B cell (primary cell): Measurements from ENCODE around the gene TCN2. TPM values are rescaled to one million over a fixed set of nuclear protein-coding genes. Genes with fewer than 3 reads are reported as not detected.

Experiments used
- ATAC-seq: fragments of 200-7000 bp; cut with Tn5 transposase; one replicate; pipeline ENCODE4 v1.10.0; 2021; ENCODE audit warnings: low read depth, mild to moderate bottlenecking, moderate number of reproducible peaks, moderate library complexity
- CTCF ChIA-PET: fragments of 350-600 bp; sonication (Branson Sonifier 250); formaldehyde crosslinking; loops from one replicate; lab custom pipeline; 2021; ENCODE audit warnings: antibody characterized with exemption, inconsistent platforms; lab: Charles Lee
- POLR2A ChIA-PET: fragments of 350-600 bp; sonication (Branson Sonifier 250); formaldehyde crosslinking; loops from one replicate; lab custom pipeline; 2021; ENCODE audit warnings: antibody characterized with exemption; lab: Charles Lee
- DNase-seq: peaks from one replicate; pipeline ENCODE4 v3.0.0; 2013
- H2AFZ ChIP-seq: 2 replicates; pipeline ENCODE4 v1.6.1; 2012; ENCODE audit warnings: mild to moderate bottlenecking, low read depth, low read length; ENCODE audit not compliant: insufficient read depth, poor library complexity, severe bottlenecking
- H3K27ac ChIP-seq, 2 donors: 1 replicate in 1 of 2; 2 replicates in 1 of 2; pipeline ENCODE4 v1.5.1; 2012 to 2013; ENCODE audit warnings: low read length in 2 of 2, mild to moderate bottlenecking in 2 of 2, moderate library complexity in 1 of 2
- H3K27me3 ChIP-seq, 4 experiments: fragments of 200-600 bp in 1 of 4; sonication (generic) in 1 of 4; replicated peaks in 1 of 4; 1 replicate in 2 of 4; 2 replicates in 2 of 4; pipeline versions ENCODE4 v1.6.1 to v1.7.0; 2013 to 2016; ENCODE audit warnings: low read length in 3 of 4, mild to moderate bottlenecking in 2 of 4, mixed read lengths in 1 of 4, moderate library complexity in 1 of 4; ENCODE audit not compliant: insufficient read depth in 4 of 4, control insufficient read depth in 3 of 4; ENCODE audit errors: control extremely low read depth in 1 of 4
- H3K36me3 ChIP-seq, 2 experiments: replicated peaks in 1 of 2; 1 replicate in 1 of 2; 2 replicates in 1 of 2; pipeline versions ENCODE4 v1.6.1 to v1.7.1; 2013; ENCODE audit warnings: low read length in 1 of 2; ENCODE audit not compliant: insufficient read depth in 2 of 2, control insufficient read depth in 1 of 2; ENCODE audit errors: control extremely low read depth in 1 of 2, extremely low read depth in 1 of 2
- H3K4me1 ChIP-seq, 2 donors: fragments of 200-600 bp in 1 of 2; sonication (generic) in 1 of 2; 1 replicate in 1 of 2; 2 replicates in 1 of 2; pipeline versions ENCODE4 v1.5.1 to v1.6.1; 2013 to 2017; ENCODE audit warnings: low read length in 2 of 2; ENCODE audit not compliant: control insufficient read depth in 2 of 2, insufficient read depth in 2 of 2
- H3K4me2 ChIP-seq: replicated peaks from 2 replicates; pipeline ENCODE3; 2012; ENCODE audit warnings: mild to moderate bottlenecking, low read depth, low read length; ENCODE audit not compliant: poor library complexity, severe bottlenecking
- H3K4me3 ChIP-seq, 5 experiments: fragments of 200-600 bp in 1 of 5; sonication (generic) in 1 of 5; 1 replicate in 3 of 5; 2 replicates in 2 of 5; pipeline versions ENCODE4 v1.5.1 to v1.7.0; 2011 to 2016; ENCODE audit warnings: low read length in 4 of 5, mild to moderate bottlenecking in 4 of 5, low read depth in 2 of 5, control low read depth in 1 of 5, moderate library complexity in 1 of 5; ENCODE audit not compliant: insufficient read depth in 1 of 5; ENCODE audit errors: control extremely low read depth in 1 of 5, extremely low read depth in 1 of 5
- H3K79me2 ChIP-seq: fragments of 200-600 bp; sonication (generic); one replicate; pipeline ENCODE4 v1.6.0; 2016; ENCODE audit warnings: low read length; ENCODE audit not compliant: control insufficient read depth, insufficient read depth
- H3K9ac ChIP-seq: fragments of 200-600 bp; sonication (generic); 2 replicates; pipeline ENCODE4 v1.6.1; 2017; ENCODE audit warnings: mild to moderate bottlenecking, low read length, moderate library complexity
- H3K9me3 ChIP-seq, 3 donors: one replicate each; pipeline versions ENCODE4 v1.6.1 to v1.7.1; 2013; ENCODE audit warnings: low read length in 2 of 3; ENCODE audit not compliant: control insufficient read depth in 2 of 3, insufficient read depth in 1 of 3; ENCODE audit errors: control extremely low read depth in 1 of 3
- H4K20me1 ChIP-seq: 2 replicates; pipeline ENCODE4 v1.6.0; 2012; ENCODE audit warnings: mild to moderate bottlenecking, low read length; ENCODE audit not compliant: insufficient read depth, control insufficient read depth, poor library complexity, severe bottlenecking
- H3K27ac Mint-ChIP-seq: one replicate; pipeline ENCODE4 v1.8.0; 2021; ENCODE audit warnings: mixed read lengths
- H3K27me3 Mint-ChIP-seq: one replicate; pipeline ENCODE4 v1.8.0; 2021; ENCODE audit warnings: mixed read lengths
- H3K4me1 Mint-ChIP-seq: one replicate; pipeline ENCODE4 v1.8.0; 2021; ENCODE audit warnings: mixed read lengths
- H3K4me3 Mint-ChIP-seq: one replicate; pipeline ENCODE4 v1.8.0; 2021; ENCODE audit warnings: mixed read lengths
- H3K9me3 Mint-ChIP-seq: one replicate; pipeline ENCODE4 v1.8.0; 2022; ENCODE audit warnings: mixed read lengths; ENCODE audit not compliant: insufficient read depth
- EZH2 ChIP-seq: IDR thresholded peaks from 2 replicates; pipeline ENCODE4 v1.6.1; 2012; ENCODE audit warnings: borderline replicate concordance, low read depth, mild to moderate bottlenecking, moderate library complexity, low read length; ENCODE audit not compliant: insufficient read depth, poor library complexity, severe bottlenecking
- WGBS: methylation state at CpG from one replicate; pipeline ENCODE4 v1.1.5; 2013; ENCODE audit warnings: missing lambda C conversion rate; ENCODE audit not compliant: insufficient coverage; 5-methylcytosine and 5-hydroxymethylcytosine counted together
- intact Hi-C: fragments of 100-400 bp; cut with micrococcal nuclease; formaldehyde crosslinking; loops from one replicate; pipeline ENCODE4 v1.10.0; 2022
- polyA plus RNA-seq: library from polyadenylated mRNA; depleted of rRNA; stranded (reverse); fragments of >200 nt; gene quantifications from 2 replicates; pipeline ENCODE4 v1.2.3, GENCODE V29; 2012
- total RNA-seq, 2 donors: library from RNA; stranded (reverse); fragments of 120-200 nt in 1 of 2; gene quantifications; 1 replicate in 1 of 2; 2 replicates in 1 of 2; pipeline versions ENCODE4 v1.2.3 to v1.2.4, GENCODE V29; 2013 to 2022
- TF ChIP-seq, protein P1 (sequence below): fragments of 200-600 bp; IDR thresholded peaks from one replicate; pipeline ENCODE4 v1.8.0; 2022; ENCODE audit warnings: antibody characterized with exemption, mild to moderate bottlenecking

TCN2 gene
- total and polyA plus RNA-seq, 2 donors (not counting 1 experiment from before 2014, with no cell fraction given) = 0.37 to 0.40 TPM

DNA sequence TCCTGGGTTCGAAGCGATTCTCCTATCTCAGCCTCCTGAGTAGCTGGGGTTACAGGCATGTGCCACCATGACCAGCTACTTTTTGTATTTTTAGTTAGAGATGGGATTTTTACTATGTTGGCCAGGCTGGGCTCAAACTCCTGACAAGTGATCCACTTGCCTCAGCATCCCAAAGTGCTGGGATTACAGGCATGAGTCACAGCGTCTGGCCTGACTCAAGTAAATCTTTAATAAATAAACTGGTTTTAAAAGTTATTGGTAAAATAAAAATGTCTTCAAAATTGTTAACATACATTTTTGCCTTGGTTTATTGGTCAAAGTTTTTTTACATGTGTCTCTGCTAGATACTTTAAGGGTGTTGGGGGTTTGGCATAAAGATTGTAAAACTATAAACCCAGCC lies 8.0 kb upstream of the TCN2 start:
- no peak overlapping the region for H3K4me3 Mint-ChIP-seq
- no peak overlapping the region for H3K27ac ChIP-seq
- ATAC-seq (no peak), DNase-seq (no peak)
- intact Hi-C loops = loop anchor here (10.0 kb wide), 1 partner anchor 204 kb away; the partner anchor contains the start of gene SEC14L2
- CTCF ChIA-PET = interaction anchor here (0.6 kb wide), 1 partner anchor 892 kb away, joined by 3 read pairs; no protein-coding TSS in a partner anchor
- no peaks in the 10 kb centered on the region for H3K4me1 ChIP-seq
- POLR2A ChIA-PET = no interaction called here
- no peaks in the 10 kb centered on the region for H3K4me1 Mint-ChIP-seq
- no peaks in the 10 kb centered on the region for H3K9me3 ChIP-seq
- no peaks in the 10 kb centered on the region for H3K79me2 ChIP-seq
- no peak overlapping the region for H3K4me2 ChIP-seq
- TF ChIP-seq EZH2 = no peak
- TF ChIP-seq, protein P1, sequence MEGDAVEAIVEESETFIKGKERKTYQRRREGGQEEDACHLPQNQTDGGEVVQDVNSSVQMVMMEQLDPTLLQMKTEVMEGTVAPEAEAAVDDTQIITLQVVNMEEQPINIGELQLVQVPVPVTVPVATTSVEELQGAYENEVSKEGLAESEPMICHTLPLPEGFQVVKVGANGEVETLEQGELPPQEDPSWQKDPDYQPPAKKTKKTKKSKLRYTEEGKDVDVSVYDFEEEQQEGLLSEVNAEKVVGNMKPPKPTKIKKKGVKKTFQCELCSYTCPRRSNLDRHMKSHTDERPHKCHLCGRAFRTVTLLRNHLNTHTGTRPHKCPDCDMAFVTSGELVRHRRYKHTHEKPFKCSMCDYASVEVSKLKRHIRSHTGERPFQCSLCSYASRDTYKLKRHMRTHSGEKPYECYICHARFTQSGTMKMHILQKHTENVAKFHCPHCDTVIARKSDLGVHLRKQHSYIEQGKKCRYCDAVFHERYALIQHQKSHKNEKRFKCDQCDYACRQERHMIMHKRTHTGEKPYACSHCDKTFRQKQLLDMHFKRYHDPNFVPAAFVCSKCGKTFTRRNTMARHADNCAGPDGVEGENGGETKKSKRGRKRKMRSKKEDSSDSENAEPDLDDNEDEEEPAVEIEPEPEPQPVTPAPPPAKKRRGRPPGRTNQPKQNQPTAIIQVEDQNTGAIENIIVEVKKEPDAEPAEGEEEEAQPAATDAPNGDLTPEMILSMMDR = no peak
- H3K27me3 ChIP-seq = peaks cover 0 to 2% (median under 1%) of the 10 kb centered on the region in 4 experiments
- H3K4me3 ChIP-seq = no peak overlapping the region
- H4K20me1 ChIP-seq = no peaks in the 10 kb centered on the region
- H3K36me3 ChIP-seq = no peaks in the 10 kb centered on the region
- H3K27me3 Mint-ChIP-seq = peaks cover 5% of the 10 kb centered on the region
- H3K9ac ChIP-seq = no peak overlapping the region
- WGBS = 100% methylated on average over 2 of the region's 3 CpGs
- H3K9me3 Mint-ChIP-seq = no peaks in the 10 kb centered on the region
- H2AFZ ChIP-seq = no peak overlapping the region
- H3K27ac Mint-ChIP-seq = no peak overlapping the region

DNA sequence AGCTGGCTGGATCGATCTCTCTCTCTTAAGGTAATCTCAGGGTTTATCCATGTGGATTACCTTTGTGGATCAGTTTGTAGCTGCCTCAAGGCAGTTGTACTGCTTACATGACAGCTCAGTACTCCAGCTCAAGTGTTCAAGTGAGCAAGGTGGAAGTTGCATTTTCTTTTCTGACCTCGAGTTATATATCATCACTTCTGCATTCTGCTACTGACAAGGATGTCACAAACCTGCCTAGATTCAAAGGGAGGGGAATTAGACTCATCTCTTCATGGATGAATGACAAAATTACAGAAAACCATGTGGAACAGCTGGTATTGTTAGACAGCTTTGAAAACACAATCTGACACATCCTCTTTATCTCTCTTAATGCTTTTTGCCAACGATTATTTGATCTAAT lies 6.1 kb upstream of the TCN2 start:
- intact Hi-C loops = no loop called here
- no peak overlapping the region for H3K9ac ChIP-seq
- POLR2A ChIA-PET = no interaction called here
- no peaks in the 10 kb centered on the region for H3K9me3 ChIP-seq
- H3K4me2 ChIP-seq = no peak overlapping the region
- no peak overlapping the region for H3K4me3 ChIP-seq
- no peaks in the 10 kb centered on the region for H3K36me3 ChIP-seq
- H3K27me3 ChIP-seq = no peaks in the 10 kb centered on the region
- TF ChIP-seq, protein P1 = no peak
- no peak for TF ChIP-seq EZH2
- H4K20me1 ChIP-seq = no peaks in the 10 kb centered on the region
- no peak overlapping the region for H3K27ac ChIP-seq
- no peak overlapping the region for H2AFZ ChIP-seq
- Mint-ChIP-seq H3K27ac (no peak overlapping the region), H3K4me1 (peaks cover 5% of the 10 kb centered on the region), H3K9me3 (no peaks in the 10 kb centered on the region), H3K4me3 (no peak overlapping the region), H3K27me3 (peaks cover 2% of the 10 kb centered on the region)
- CTCF ChIA-PET = interaction anchor here (1.0 to 1.2 kb wide), 2 partner anchors 20 to 177 kb away, joined by 3 to 4 read pairs; no protein-coding TSS in a partner anchor
- DNase-seq (no peak), ATAC-seq (no peak)
- peaks cover 4 to 6% of the 10 kb centered on the region in 2 donors for H3K4me1 ChIP-seq
- H3K79me2 ChIP-seq = no peaks in the 10 kb centered on the region
- 100% methylated on average over 1 of the region's 3 CpGs for WGBS
